GM10248 (cell line): ENCODE measurements around the gene SPDYC.

Source experiments
- CTCF ChIA-PET: fragments of 300-600 bp; sonication (Branson Sonifier 250); formaldehyde crosslinking; extraction: SDS; loops from one replicate; lab custom pipeline; 2021; ENCODE audit warnings: antibody characterized with exemption; lab: Yijun Ruan, JAX
- POLR2A ChIA-PET: fragments of 350-650 bp; sonication (Branson Sonifier 250); formaldehyde crosslinking; extraction: SDS; loops from one replicate; lab custom pipeline; 2020; ENCODE audit warnings: antibody characterized with exemption; lab: Yijun Ruan, JAX
- DNase-seq: peaks from one replicate; pipeline ENCODE4 v3.0.0; 2012; ENCODE audit errors: extremely low spot score
- CTCF ChIP-seq: IDR thresholded peaks from 2 replicates; pipeline ENCODE4 v1.5.1; 2012; ENCODE audit warnings: mild to moderate bottlenecking, low read depth; ENCODE audit errors: extremely low read depth, missing control alignments, control extremely low read depth

SPDYC gene

GRCh38 chr11:65180877-65181568, 11.0 kb downstream of the SPDYC start:
- ChIA-PET POLR2A (interaction anchor here (0.5 to 0.6 kb wide), 2 partner anchors 12 to 714 kb away, joined by 6 read pairs; no protein-coding TSS in a partner anchor), CTCF (interaction anchor here (0.7 to 4.8 kb wide), 21 partner anchors 10 to 492 kb away, joined by 3 to 48 read pairs (median 4); partner anchors contain the start of genes ARL2, CDC42EP2, FAU and MRPL49)
- TF ChIP-seq CTCF, result peak; percentile 80
- peak; percentile 78 for DNase-seq

- ChIA-PET POLR2A (interaction anchor here (0.6 to 1.2 kb wide), 2 partner anchors 13 to 60 kb away, joined by 4 to 6 read pairs; partner anchors contain the start of genes FAU and MRPL49), CTCF (interaction anchor here (0.7 to 4.8 kb wide), 22 partner anchors 9 to 493 kb away, joined by 3 to 48 read pairs (median 4); partner anchors contain the start of genes ARL2, CDC42EP2, SYVN1 and TM7SF2)
- DNase-seq, result peak; percentile 83
- no peak for TF ChIP-seq CTCF
These were observed 11.7 kb downstream of the SPDYC start, which contains the start of gene CAPN1 for GRCh38 chr11:65181569-65182257. Gene CAPN1 (plus strand): TSS chr11:65181928. CDS start chr11:65182702, 774 bp downstream.

GRCh38 chr11:65182258-65183170, 12.5 kb downstream of the SPDYC start:
- POLR2A ChIA-PET, result interaction anchor here (0.6 to 1.2 kb wide), 2 partner anchors 61 to 202 kb away, joined by 3 to 4 read pairs; partner anchors contain the start of genes FAU and MRPL49
- TF ChIP-seq CTCF, result no peak
- peak; percentile 42 for DNase-seq
- CTCF ChIA-PET, result interaction anchor here (0.8 to 4.8 kb wide), 14 partner anchors 8 to 173 kb away, joined by 3 to 48 read pairs (median 4); partner anchors contain the start of genes ARL2, CDC42EP2, TM7SF2 and ZNHIT2

GRCh38 chr11:65183201-65183891, 13.3 kb downstream of the SPDYC start:
- POLR2A ChIA-PET, result no interaction called here
- no peak for TF ChIP-seq CTCF
- DNase-seq, result no peak
- CTCF ChIA-PET, result interaction anchor here (1.1 to 4.8 kb wide), 5 partner anchors 20 to 132 kb away, joined by 4 to 48 read pairs (median 11); partner anchors contain the start of genes CDC42EP2 and TM7SF2

- POLR2A ChIA-PET, result no interaction called here
- no peak for DNase-seq
- TF ChIP-seq CTCF, result no peak
- CTCF ChIA-PET, result interaction anchor here (3.2 kb wide), 1 partner anchor 131 kb away, joined by 11 read pairs; the partner anchor contains the start of gene CDC42EP2
These were observed 14.1 kb downstream of the SPDYC start for GRCh38 chr11:65184146-65184545.
